Ectodermal cell (in vitro differentiated cells): Measurements from ENCODE around the gene MAST2.
"Not testable (repeated sequence)": the region's sequence is repeated elsewhere in the genome, so short reads cannot be mapped to it uniquely, and the experiment has no call there.

Experiments
- H3K27ac ChIP-seq: 2 replicates; pipeline ENCODE4 v1.7.0; 2013; ENCODE audit warnings: mild to moderate bottlenecking, low read depth, low read length; ENCODE audit not compliant: insufficient read depth, poor library complexity, severe bottlenecking
- H3K27me3 ChIP-seq: 2 replicates; pipeline ENCODE4 v1.7.0; 2013; ENCODE audit warnings: mild to moderate bottlenecking, low read length; ENCODE audit not compliant: insufficient read depth, control insufficient read depth, poor library complexity, severe bottlenecking
- H3K36me3 ChIP-seq: one replicate; pipeline ENCODE4 v1.7.0; 2013; ENCODE audit warnings: low read length; ENCODE audit not compliant: control insufficient read depth, insufficient read depth
- H3K4me1 ChIP-seq: one replicate; pipeline ENCODE4 v1.7.0; 2013; ENCODE audit warnings: low read length; ENCODE audit not compliant: control insufficient read depth, insufficient read depth
- H3K4me3 ChIP-seq: 2 replicates; pipeline ENCODE4 v1.7.0; 2013; ENCODE audit warnings: low read depth, low read length, control low read depth; ENCODE audit not compliant: insufficient read depth
- H3K9me3 ChIP-seq: 2 replicates; pipeline ENCODE4 v1.7.0; 2013; ENCODE audit warnings: mild to moderate bottlenecking, low read length, moderate library complexity; ENCODE audit not compliant: control insufficient read depth
- WGBS, 2 experiments: methylation state at CpG; one replicate each; pipeline ENCODE4 v1.1.7; 2013; ENCODE audit warnings: missing lambda C conversion rate in 2 of 2; 5-methylcytosine and 5-hydroxymethylcytosine counted together

Gene MAST2

GRCh38 chr1:45930258-45931150, 127.1 kb downstream of the MAST2 start:
- peaks cover 19% of the 10 kb centered on the region for H3K4me1 ChIP-seq
- 91 to 93% methylated on average over 5 to 7 of the region's 7 CpGs for WGBS, 2 experiments
- H3K9me3 ChIP-seq = no peaks in the 10 kb centered on the region
- no peaks in the 10 kb centered on the region for H3K36me3 ChIP-seq
- no peaks in the 10 kb centered on the region for H3K27me3 ChIP-seq
- no peak overlapping the region for H3K27ac ChIP-seq
- H3K4me3 ChIP-seq = no peak overlapping the region

DNA sequence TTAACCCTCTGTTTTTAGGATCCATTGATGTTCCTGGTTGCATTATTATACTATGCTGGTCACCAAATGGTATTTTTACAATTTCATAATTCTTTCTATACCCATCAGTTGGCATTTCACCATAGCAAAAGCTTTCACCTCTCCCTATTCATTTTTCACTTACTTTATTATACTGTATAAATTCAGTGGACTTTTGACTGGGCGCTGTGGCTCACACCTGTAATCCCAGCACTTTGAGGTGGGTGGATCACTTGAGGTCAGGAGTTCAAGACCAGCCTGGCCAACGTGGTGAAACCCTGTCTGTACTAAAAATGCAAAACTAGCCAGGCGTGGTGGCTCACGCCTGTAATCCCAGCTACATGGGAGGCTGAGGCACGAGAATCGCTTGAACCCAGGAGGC, 128.8 kb downstream of the MAST2 start:
- 92 to 93% methylated on average over 6 of the region's 6 CpGs for WGBS, 2 experiments
- not testable (repeated sequence) for H3K36me3 ChIP-seq, H3K4me3 ChIP-seq, H3K4me1 ChIP-seq, H3K9me3 ChIP-seq, H3K27me3 ChIP-seq, H3K27ac ChIP-seq

- Histone ChIP-seq H3K4me1 (no peaks in the 10 kb centered on the region), H3K9me3 (no peaks in the 10 kb centered on the region), H3K36me3 (no peaks in the 10 kb centered on the region), H3K27ac (no peak overlapping the region), H3K27me3 (no peaks in the 10 kb centered on the region), H3K4me3 (no peak overlapping the region)
- 97% methylated on average over 3 of the region's 3 CpGs for WGBS, 2 experiments
Observed at GRCh38 chr1:45934947-45935346, 131.5 kb downstream of the MAST2 start.

DNA sequence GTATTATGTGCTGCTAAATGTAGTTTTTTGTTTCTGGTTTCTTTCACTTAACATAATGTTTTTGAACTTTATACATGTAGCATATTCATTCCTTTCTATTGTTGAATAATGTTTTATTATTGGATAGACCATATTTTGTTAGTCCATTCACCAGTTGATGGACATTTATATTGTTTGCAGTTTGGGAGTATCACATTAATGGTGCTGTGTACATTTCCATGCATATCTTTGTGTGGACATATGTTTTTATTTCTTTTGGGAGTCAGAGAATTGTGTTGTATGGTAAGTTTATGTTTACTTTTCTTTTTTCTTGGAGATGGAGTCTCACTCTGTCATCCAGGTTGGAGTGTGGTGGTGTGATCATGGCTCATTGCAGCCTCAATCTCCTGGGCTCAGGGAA, 134.6 kb downstream of the MAST2 start:
- no peaks in the 10 kb centered on the region for H3K4me1 ChIP-seq
- no peak overlapping the region for H3K27ac ChIP-seq
- no peaks in the 10 kb centered on the region for H3K27me3 ChIP-seq
- no peaks in the 10 kb centered on the region for H3K36me3 ChIP-seq
- no peaks in the 10 kb centered on the region for H3K9me3 ChIP-seq
- H3K4me3 ChIP-seq = no peak overlapping the region

DNA sequence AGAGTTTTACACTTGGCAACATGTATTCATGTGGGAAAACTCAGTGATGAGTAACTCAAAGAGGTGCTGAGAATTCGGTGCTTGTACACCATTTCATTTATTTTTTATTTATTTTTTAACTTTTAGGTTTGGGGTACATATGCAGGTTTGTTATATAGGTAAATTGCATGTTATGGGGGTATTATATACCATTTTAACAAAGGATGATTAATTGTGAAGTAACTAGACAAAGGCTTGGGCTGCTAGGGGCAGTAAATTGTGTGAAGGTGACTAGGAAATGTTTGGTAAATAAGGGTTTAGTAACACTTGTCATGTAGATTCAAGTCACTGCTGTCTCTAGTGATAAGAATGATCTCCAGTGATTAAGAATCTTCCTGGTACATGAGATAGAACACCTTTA, 139.0 kb downstream of the MAST2 start:
- Histone ChIP-seq H3K27ac (no peak overlapping the region), H3K36me3 (no peaks in the 10 kb centered on the region), H3K4me1 (no peaks in the 10 kb centered on the region), H3K9me3 (no peaks in the 10 kb centered on the region), H3K27me3 (no peaks in the 10 kb centered on the region), H3K4me3 (no peak overlapping the region)
- WGBS, 2 experiments = no CpG with 5 or more reads among the region's 1 CpG

DNA sequence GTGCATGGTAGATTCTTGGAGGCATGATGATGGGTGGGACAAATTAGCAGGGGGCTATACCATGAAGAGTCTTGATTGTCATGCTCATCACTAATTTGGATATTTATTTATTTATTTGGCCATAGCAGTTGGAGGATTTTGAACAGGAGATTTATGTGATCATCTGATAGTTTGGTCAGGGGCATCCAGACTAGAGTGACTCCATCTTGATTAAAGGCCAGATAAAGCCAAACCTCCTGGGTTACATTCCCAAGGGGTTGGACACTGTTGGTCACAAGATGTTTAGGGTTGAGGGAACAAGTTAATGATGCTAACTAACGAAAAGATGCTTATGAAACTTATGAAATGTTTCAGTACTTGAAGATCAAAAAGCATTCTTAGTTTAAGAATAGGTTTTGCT, 139.8 kb downstream of the MAST2 start:
- 55 to 66% methylated on average over 1 of the region's 1 CpG for WGBS, 2 experiments
- no peaks in the 10 kb centered on the region for H3K27me3 ChIP-seq
- H3K36me3 ChIP-seq = no peaks in the 10 kb centered on the region
- no peak overlapping the region for H3K4me3 ChIP-seq
- H3K27ac ChIP-seq = no peak overlapping the region
- no peaks in the 10 kb centered on the region for H3K4me1 ChIP-seq
- no peaks in the 10 kb centered on the region for H3K9me3 ChIP-seq

- H3K27ac ChIP-seq = no peak overlapping the region
- 93 to 98% methylated on average over 2 of the region's 2 CpGs for WGBS, 2 experiments
Observed at GRCh38 chr1:45945426-45945825, 142.0 kb downstream of the MAST2 start.

GRCh38 chr1:45949462-45949861, 146.1 kb downstream of the MAST2 start:
- 75 to 95% methylated on average over 2 of the region's 2 CpGs for WGBS, 2 experiments
- not testable (repeated sequence) for H3K4me3 ChIP-seq

More at GRCh38 chr1:45945426-45945825, 142.0 kb downstream of the MAST2 start:
- no peaks in the 10 kb centered on the region for H3K27me3 ChIP-seq
- no peaks in the 10 kb centered on the region for H3K4me1 ChIP-seq
- no peak overlapping the region for H3K4me3 ChIP-seq
- H3K36me3 ChIP-seq = no peaks in the 10 kb centered on the region
- H3K9me3 ChIP-seq = no peaks in the 10 kb centered on the region

DNA sequence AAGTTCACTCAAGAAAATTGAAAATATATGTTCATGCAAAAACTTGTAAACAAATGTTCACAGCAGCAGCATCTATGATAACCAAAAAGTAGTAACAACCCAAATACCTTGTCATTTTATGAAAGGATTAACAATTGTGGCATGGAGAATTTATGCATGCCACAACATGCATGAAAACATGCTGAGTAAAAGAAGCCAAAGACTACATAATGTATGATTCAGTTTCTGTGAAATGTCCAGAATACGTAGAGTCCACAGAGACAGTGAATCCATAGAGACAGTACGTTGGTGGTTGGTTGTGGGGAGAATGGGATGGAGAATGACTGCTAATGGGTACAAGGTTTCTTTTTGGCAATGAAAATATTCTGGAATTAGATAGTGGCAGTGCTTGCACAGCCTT, 148.7 kb downstream of the MAST2 start:
- Histone ChIP-seq H3K36me3 (no peaks in the 10 kb centered on the region), H3K27me3 (no peaks in the 10 kb centered on the region), H3K27ac (no peak overlapping the region), H3K4me1 (peaks cover 7% of the 10 kb centered on the region), H3K4me3 (no peak overlapping the region), H3K9me3 (no peaks in the 10 kb centered on the region)
- WGBS, 2 experiments = 90 to 93% methylated on average over 2 of the region's 2 CpGs

More at GRCh38 chr1:45949462-45949861, 146.1 kb downstream of the MAST2 start:
- not testable (repeated sequence) for H3K27ac ChIP-seq, H3K9me3 ChIP-seq, H3K4me1 ChIP-seq, H3K27me3 ChIP-seq, H3K36me3 ChIP-seq

DNA sequence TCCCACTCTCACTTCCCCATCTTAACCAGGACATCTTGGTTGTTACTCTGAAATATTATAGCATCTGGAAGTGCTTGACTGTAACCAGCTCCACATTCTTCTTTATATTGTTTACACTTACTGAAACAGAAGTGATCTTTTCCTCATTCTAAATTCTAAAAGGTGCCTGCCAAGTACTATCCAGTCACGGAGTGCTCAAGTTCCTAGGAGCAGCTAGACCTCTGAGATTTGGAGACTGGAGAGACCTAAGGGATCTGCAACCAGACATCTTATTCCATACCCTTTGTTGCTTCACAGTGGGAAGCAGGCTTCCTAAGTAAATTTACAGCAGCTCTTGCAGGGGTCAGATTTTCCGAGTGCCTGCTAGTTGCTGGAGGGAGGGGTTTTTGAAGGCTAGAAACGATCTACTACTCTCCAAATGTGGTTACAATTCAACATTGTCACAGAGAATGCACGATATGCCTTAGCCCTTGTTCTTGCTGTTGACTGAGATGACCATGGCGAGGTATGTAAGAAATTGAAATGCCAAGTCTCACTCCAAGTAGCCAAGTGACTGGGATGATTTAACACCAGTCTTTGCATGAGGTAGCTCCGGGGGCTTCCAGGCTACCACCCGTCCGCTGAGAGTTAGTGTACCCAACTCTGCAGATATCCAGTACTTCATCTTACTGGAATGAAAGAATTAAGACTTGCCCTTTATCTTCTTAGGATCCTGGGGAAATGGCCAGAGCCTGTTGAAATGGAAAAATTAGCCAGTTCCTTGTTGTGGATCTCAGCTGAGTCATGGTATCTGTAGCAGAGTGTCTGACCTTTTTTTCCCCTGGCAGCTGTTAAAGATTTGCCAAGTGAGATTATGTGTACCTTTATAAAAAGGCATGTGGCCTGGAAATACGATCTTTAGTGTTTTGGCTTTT, 150.8 kb downstream of the MAST2 start:
- Histone ChIP-seq H3K4me3 (no peak overlapping the region), H3K27me3 (no peaks in the 10 kb centered on the region), H3K9me3 (no peaks in the 10 kb centered on the region), H3K36me3 (no peaks in the 10 kb centered on the region), H3K27ac (no peak overlapping the region), H3K4me1 (peaks cover 7% of the 10 kb centered on the region)
- 25 to 33% methylated on average over 8 to 9 of the region's 9 CpGs for WGBS, 2 experiments
